ENCODE data around the gene MADCAM1.
"Not testable (repeated sequence)": the region's sequence is repeated elsewhere in the genome, so short reads cannot be mapped to it uniquely, and the experiment has no call there.

The MADCAM1 gene

DNA sequence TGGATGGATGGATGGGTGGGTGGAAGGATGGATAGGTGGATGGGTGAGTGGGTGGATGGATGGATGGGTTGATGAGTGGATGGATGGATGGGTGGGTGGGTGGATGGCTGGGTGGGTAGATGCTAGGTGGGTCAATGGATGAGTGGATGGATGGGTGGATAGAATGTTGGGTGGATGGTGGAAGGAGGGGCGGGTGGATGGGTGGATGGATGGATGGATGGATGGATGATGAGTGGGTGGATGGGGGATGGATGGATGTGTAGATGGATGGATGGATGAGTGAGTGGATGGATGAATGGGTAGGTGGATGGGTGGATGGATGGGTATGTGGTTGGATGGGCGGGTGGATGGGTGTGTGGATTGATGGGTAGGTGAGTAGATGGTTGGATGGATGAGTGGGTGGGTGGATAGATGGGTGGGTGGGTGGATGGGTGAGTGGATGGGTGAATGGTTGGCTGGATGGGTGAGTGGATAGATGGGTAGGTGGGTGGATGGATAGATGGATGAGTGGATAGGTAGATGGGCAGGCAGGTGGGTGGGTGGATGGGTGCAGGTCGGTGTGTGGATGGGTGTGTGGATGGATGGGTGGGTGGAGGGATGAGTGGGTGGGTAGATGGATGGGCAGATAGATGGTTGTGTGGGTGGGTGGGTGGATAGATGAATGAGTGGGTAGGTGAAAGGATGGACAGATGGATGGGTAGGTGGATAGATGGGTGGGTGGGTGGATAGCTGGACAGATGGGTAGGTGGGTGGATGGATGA lies 31.1 kb upstream of the MADCAM1 start:
- no peak for DNase-seq (ENCODE audit: low spot score)

- no peak for DNase-seq (ENCODE audit: low spot score)
Observed at GRCh38 chr19:467554-467953, 28.7 kb upstream of the MADCAM1 start.

- DNase-seq (ENCODE audit: low spot score), result no peak
Observed at GRCh38 chr19:468587-469256, 27.6 kb upstream of the MADCAM1 start.

DNA sequence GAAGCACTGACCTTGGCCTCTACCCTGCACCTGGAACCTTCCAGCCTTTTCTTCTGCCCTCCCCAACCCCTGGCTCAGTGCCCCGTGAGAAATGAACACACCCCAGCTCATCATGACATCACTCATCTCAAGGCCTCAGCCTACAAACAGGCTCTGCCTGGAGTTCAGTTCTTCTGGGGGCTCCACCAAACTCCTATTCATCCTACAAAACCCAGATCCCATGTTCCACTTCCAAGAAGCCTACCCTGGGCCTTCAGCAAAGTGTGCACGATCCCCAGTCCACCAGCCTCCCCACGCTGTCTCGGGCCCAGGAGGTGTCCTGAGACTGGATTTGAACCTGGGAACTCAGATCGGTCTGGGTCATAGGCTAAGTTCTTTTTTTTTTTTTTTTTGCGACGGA lies 26.5 kb upstream of the MADCAM1 start:
- no peak for DNase-seq (ENCODE audit: low spot score)

DNA sequence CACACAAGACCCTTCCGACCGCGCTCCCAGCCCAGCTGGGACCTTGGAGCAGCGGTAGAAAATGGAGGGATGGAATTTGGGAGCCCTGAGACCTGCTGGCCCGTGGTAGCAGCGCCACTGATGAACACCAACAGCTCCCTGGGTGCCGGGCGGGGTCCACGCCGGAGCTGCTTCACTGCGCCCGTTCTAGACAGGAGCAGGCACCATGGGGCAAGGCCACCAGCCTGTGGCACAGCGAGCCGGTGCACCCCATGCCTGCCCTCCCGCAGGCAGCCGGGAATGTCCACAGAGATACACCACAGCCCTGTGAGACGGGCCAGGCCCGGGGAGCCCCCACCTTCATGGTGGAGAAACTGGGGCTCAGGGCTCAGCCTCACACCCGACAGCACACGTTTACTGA lies 25.6 kb upstream of the MADCAM1 start:
- DNase-seq (ENCODE audit: low spot score), result no peak

GRCh38 chr19:472005-472858 lies 24.1 kb upstream of the MADCAM1 start:
- no peak for DNase-seq (ENCODE audit: low spot score)

DNA sequence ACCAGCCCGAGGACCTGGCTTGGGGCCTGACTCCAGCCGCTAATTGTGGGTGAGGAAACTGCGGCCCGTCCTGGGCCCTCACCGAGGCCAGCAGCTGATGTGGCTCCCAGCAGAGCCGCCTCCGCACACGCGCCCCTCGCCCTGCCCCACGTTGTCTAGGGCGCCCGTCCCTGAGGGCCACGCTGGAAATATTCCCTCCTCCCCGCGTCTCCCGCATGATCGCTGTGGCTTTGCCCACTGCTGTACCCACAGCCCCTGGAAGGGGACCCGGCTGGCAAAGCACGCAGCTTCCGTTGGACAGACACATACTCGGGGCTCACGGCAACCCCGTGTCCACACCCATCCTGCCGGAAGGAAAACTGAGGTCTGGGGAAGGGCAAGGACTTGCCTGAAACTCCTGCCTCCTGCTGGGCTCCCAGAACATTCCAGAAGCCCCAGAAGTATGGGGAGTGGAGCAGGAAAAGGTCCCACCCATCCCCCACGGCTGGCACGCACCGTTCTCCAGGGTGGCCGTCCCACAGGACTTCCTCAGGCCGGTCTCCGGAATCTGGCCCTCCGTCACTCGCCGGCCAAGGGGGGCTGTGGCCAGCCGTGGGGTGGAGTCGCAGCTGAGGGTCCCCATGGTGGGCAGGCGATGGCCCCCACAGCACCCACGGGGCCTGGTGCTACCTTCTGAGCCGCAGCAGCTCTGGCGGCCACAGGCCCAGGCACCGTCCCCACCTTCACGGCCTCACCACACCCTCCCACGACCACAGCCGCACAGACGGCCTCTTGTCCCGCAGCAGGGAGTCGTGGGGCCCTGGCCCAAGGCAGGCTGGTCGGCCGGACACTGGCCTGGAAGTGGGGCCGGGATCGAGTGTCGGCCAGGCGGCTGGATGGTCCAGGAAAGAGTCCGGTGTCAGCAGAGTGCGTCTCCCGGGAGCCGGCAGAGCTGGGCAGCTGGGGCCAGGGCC lies 21.9 kb upstream of the MADCAM1 start:
- no peak for DNase-seq (ENCODE audit: low spot score)

DNA sequence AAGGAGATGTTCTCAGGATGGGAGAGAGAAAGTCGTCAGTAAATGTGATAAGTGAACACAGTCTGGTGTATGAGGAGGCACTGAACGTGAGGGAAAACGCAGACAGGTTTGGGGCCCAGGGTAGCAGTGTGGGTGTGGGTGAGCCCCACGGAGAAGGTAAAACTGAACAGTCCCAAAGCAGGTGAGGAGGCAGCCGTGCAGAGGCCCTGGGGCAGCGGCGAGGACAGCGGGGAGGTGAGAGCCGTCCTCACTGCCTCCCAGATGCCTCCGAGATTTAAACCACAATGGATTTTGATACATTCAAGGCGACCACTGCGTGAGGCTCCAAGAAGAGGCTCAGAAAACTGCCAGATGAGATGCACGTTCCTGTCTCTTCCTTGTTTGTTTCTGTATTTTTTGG lies 20.9 kb upstream of the MADCAM1 start:
- no peak for DNase-seq (ENCODE audit: low spot score)

GRCh38 chr19:478236-478903 lies 17.9 kb upstream of the MADCAM1 start:
- DNase-seq (ENCODE audit: low spot score), result no peak

DNA sequence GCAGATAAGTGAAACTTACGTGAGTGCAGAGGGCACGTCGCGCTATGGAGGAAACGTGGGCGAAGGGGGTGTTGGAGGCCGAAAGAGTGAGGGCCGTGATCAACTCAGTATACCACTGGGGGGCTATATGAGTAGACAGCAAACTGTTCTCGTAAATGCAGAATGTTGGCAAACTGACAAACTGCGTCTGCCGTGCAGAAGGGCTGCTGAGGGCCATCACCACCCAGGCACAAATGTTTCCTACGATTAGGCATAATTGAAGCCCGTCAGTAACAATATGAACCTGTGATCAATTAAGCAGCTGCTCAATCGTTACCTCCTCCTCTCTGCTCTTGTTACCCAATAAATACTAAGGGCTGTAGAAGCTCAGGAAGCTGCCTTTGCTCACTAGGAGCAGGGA lies 17.3 kb upstream of the MADCAM1 start:
- DNase-seq (ENCODE audit: low spot score), result no peak

- peak; percentile 97 for DNase-seq (ENCODE audit: low spot score)
Observed at GRCh38 chr19:480016-480855, 16.1 kb upstream of the MADCAM1 start.

DNA sequence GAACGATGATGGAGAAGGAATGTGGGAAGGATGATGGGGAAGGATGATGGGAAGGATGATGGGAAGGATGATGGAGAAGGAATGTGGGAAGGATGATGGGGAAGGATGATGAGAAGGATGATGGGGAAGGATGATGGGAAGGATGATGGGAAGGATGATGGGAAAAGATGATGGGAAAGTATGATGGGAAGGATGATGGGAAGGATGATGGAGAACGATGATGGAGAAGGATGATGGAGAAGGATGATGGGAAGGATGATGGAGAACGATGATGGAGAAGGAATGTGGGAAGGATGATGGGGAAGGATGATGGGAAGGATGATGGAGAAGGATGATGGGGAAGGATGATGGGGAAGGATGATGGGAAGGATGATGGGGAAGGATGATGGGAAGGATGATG lies 15.2 kb upstream of the MADCAM1 start:
- not testable (repeated sequence) for DNase-seq (ENCODE audit: low spot score)

DNA sequence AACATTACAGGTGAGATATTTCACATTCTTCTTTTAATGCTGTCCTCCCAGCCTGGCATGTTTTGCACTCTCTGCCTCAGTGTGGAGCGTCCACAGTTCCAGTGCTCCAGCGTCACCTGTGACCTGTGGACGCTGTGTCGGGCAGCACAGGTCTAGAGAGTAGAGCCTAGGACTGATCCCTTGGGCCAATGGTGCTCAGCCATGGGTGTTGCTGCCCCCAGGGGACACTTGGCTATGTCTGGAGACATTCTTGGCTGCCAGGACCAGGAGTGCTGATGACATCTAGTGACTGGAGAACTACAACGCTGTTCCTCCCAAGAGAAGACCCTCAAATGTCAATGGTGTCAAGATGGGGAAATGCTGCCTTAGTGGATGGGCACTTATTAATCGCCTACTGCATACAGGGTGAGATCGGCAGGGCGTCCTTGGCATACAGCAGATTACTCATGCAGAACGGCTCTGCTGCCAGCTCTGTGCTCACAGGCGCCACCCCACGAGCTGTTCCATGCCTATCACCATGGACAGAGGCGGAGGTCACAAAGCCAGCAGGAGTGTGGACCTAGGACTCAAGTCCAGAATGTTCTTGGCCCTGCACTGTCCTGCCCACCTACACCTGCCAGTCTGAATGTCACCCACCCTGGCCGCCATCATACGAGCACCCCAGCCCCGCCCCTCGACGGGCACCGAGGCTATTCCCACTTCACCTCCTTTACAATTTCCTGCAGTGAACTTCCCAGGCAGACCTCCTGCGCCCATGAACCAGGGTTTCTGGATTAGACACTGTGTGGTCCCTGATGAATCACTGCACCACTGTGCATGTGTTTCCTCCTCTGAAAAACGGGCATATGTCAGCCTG lies 13.9 kb upstream of the MADCAM1 start:
- DNase-seq (ENCODE audit: low spot score), result no peak

- DNase-seq (ENCODE audit: low spot score), result no peak
Observed at GRCh38 chr19:483332-484072, 12.8 kb upstream of the MADCAM1 start.

DNA sequence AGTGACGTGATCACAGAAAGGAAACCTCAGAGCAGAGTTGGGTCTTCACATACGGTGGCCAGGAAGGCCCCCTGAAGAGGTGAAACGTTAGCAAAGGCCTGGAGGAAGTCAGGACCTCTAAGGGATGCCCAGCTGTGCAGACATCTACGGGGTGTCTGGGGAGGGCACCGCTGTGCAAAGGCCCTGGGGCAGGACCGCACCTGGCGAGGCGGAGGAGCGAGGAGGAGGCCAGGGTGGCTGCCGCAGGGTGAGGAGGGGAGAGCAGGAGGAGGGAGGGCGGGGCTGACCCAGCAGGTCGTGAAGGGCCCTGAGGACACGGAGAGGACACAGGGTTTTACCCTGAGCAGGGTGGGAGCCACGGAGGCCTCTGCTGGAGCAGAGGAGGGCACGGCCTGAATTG lies 11.8 kb upstream of the MADCAM1 start:
- DNase-seq (ENCODE audit: low spot score), result no peak

DNA sequence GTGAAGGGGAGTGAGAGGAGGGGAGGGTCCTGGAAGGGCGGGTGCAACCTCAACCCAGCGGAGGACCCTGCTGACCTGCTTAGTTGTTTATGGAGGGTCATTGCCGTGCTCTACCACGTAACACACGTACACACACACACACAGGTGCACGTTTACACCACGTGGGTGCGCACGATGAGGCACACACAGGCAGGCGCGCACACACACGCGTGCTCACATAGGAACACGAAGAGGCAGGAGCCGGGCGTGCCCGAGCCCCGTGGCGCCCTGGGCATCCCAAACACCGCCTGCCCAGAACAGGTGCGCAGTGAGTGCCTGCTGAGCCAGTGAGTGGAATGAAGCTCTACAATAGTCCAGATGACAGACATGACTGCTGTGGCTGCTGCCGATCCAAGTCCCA lies 11.2 kb upstream of the MADCAM1 start:
- no peak for DNase-seq (ENCODE audit: low spot score)

DNA sequence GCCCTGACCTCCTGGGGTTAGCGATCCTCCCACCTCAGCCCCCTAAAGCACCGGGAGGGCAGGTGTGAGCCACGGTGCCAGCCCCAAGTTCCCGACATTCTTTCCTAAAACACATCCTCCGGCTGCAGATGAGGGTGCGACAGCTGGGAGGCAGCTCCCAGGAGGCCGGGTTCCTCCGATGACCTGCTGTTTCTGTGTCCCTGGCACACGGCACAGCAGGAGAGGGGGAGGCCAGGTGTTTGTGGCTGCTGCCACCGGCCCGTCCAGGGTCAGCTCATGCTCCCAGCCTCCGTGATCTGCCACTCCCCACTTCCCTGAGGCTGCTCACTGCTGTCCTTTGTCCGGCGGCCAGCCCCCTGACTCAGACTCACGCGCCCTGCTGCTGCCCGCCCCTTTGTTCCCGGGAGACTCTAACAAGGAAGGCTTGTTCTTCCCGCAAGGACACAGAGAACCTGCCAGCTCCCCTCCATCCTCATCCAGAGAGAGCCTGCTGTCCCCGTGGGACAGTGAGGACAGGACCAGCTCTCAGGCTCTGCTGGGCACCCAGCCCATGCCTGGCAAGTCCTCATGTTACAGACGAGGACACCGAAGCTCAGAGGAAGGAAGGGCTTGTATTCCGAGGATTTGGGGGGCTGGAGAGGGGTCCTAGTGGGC lies 10.6 kb upstream of the MADCAM1 start:
- no peak for DNase-seq (ENCODE audit: low spot score)
